Transverse colon (tissue), 4 donors: ENCODE results near the gene YJEFN3.

Experiments used
- CTCF ChIP-seq, 5 experiments: fragments of 200-600 bp in 3 of 5; fragments of 450-650 bp in 2 of 5; sonication (generic) in 3 of 5; IDR thresholded peaks; 1 replicate in 2 of 5; 2 replicates in 3 of 5; pipeline ENCODE4 v1.5.1; 2016 to 2017; ENCODE audit warnings: antibody characterized with exemption in 5 of 5, inconsistent platforms in 3 of 5, mild to moderate bottlenecking in 2 of 5, moderate library complexity in 1 of 5
- EP300 ChIP-seq: sonication (generic); formaldehyde crosslinking; IDR thresholded peaks from one replicate; pipeline ENCODE4 v1.6.1; 2017; ENCODE audit warnings: antibody characterized with exemption, low read depth
- POLR2AphosphoS5 ChIP-seq, 3 donors: sonication (generic); formaldehyde crosslinking; IDR thresholded peaks; one replicate each; pipeline ENCODE4 v1.6.1; 2016; ENCODE audit warnings: antibody characterized with exemption in 3 of 3

GRCh38 chr19:19502808-19503602 is 25.7 kb upstream of the YJEFN3 start:
- TF ChIP-seq CTCF (IDR thresholded peaks at IDR 0.05) (no peak), POLR2AphosphoS5 (IDR thresholded peaks at IDR 0.05) (no peak), EP300 (no peak)
